Fibroblast of skin of left quadriceps (primary cell): ENCODE results near the gene CDC123.
"Not testable (repeated sequence)": the region's sequence is repeated elsewhere in the genome, so short reads cannot be mapped to it uniquely, and the experiment has no call there.

Source experiments
- DNase-seq, 2 experiments: peaks; one replicate each; pipeline ENCODE4 v3.0.0-alpha.2; 2013; ENCODE audit warnings: low read depth in 2 of 2

The CDC123 gene

GRCh38 chr10:12235116-12235694 lies 39.2 kb downstream of the CDC123 start:
- no peak for DNase-seq

DNA sequence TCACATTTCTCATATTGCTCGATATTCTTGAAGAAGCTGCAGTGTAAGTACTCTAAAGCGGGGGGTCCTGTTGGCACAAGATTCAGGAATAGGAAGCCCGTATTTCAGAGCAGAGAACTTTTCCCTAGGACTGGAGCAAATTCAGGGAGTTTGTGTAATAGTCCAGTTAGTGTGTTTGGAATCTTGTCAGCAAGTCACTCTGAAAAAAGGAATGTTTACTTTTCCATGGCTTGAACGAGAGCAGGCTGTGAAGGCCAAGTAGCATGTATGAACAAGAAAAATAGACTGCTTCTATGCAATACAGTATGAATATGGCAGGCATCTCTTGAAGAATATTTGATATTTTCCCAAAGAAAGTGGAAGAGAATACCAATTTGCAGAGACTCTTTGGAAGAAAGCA lies 39.8 kb downstream of the CDC123 start:
- DNase-seq, result no peak

DNA sequence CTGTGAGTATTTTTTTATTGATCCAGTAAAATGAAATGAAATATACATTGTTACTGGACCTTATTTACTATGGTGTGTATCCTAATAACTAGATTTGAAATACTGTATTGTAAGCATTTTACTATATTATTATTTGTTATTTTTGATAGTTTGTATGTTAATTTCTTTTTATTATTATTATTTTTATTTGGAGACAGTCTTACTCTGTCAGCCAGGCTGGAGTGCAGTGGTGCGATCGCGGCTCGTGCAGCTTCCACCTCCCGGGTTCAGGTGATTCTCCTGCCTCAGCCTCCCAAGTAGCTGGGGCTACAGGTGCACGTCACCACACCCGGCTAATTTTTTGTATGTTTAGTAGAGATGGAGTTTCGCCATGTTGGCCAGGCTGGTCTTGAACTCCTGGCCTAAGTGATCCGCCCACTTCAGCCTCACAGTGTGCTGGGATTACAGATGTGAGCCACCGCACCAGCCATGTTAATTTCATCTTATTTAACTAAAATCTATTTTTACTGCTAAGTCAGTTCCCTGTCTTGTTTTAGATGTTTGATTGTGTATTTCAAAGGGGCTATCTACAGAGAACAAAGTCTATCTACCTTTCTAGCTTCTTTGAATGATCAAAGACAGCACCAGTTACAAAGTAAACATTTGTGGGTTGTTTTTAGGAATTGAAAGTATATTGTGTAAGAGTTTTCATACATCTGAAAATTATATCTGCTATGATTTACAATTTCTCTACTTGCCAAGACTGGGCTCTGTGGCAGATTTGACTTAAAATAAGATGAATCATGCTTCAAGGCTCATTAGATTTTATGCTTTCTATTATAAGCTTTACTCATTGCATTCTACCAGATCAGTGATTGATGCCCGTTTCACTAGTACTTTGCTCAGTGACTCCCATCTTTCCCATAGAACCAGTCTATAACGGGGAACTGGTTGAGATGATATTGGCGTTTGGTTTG lies 41.6 kb downstream of the CDC123 start:
- DNase-seq, result no peak

- DNase-seq, result no peak
These were observed 42.8 kb downstream of the CDC123 start for GRCh38 chr10:12238821-12239220.

GRCh38 chr10:12241810-12242529 lies 46.0 kb downstream of the CDC123 start:
- DNase-seq, result no peak

DNA sequence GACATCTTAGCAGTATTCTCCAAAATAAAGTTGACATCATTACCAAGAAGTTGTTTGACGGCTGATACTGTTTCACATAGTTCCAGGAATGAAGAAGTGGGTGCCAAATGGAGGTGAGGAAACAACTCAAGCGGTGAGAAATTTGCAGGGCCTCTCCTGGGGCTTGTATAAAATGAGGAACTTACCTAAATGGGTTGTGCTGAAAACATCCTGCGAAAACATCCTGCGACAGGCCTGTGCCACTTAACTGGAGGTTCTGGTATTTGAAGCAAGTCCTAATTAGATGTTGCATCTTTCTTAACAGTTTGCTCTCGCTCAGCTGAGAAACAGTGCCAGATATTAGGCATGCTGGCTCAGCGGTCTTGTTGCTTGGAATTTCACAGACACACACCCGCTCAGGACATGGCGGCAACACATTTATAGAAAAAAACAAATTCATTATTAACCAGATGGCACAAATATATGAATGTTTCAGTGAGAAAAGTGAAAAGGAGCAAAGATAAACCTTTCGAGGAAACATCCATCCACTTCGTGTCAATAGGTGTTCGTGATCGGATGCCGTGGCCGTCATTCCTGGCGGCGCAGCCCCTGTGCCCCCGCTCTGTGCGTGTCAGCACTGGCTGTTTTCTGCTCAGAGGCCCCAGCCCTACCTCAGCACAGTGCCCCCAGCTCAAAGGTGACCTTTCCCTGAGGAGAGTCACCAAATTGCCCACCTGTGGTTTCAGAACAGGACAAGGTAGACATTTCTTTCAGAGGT lies 48.1 kb downstream of the CDC123 start:
- DNase-seq, result no peak

DNA sequence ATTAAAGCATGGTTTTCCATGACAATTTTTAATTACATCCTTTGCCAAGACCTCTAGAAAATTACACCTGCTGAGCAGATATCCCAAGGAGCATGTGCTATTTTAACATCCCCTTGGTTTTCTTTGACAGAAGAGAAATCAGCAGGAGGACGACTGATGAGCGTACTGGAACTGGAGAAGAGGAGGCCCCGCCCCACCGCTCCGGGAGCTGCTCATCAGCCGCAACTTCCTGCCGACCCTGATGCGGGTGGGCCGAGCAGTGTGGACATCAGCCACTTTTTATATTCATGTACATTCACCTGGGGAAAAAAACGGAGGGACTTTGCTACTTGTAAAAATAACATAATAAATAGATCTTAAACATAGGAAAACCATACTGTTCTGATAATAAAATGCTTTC lies 54.2 kb downstream of the CDC123 start:
- no peak for DNase-seq

DNA sequence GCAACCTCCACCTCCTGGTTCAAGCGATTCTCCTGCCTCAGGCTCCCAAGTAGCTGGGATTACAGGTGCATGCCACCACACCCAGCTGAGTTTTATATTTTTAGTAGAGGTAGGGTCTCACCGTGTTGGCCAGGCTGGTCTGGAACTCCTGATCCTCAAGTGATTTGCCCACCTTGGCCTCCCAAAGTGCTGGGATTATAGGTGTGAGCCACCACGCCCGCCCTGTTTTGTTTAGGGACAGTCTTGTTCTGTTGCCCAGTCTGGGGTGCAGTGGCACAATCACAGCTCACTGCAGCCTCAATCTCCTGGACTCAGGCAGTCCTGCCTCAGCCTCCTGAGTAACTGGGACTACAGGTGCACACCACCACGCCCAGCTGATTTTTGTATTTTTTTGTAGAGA lies 54.7 kb downstream of the CDC123 start:
- not testable (repeated sequence) for DNase-seq

DNA sequence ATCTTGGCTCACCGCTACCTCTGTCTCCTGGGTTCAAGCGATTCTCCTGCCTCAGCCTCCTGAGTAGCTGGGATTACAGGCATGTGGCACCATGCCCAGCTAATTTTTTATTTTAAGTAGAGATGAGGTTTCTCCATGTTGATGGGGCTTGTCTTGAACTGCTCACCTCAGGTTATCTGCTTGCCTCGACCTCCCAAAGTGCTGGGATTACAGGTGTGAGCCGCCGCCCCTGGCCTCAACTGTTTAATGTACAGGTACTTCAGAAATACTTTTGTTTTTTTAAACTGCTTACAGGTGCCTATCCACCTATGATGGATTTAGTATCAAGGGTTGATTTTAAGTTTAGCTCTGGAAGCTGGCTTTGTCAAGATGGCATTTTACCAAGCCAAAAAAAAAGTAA lies 55.6 kb downstream of the CDC123 start:
- DNase-seq, result no peak

- DNase-seq, result no peak
These were observed 57.0 kb downstream of the CDC123 start for GRCh38 chr10:12252882-12253546.

GRCh38 chr10:12255048-12255447 lies 59.1 kb downstream of the CDC123 start:
- no peak for DNase-seq

- DNase-seq, result no peak
These were observed 64.0 kb downstream of the CDC123 start for GRCh38 chr10:12259988-12260387.

DNA sequence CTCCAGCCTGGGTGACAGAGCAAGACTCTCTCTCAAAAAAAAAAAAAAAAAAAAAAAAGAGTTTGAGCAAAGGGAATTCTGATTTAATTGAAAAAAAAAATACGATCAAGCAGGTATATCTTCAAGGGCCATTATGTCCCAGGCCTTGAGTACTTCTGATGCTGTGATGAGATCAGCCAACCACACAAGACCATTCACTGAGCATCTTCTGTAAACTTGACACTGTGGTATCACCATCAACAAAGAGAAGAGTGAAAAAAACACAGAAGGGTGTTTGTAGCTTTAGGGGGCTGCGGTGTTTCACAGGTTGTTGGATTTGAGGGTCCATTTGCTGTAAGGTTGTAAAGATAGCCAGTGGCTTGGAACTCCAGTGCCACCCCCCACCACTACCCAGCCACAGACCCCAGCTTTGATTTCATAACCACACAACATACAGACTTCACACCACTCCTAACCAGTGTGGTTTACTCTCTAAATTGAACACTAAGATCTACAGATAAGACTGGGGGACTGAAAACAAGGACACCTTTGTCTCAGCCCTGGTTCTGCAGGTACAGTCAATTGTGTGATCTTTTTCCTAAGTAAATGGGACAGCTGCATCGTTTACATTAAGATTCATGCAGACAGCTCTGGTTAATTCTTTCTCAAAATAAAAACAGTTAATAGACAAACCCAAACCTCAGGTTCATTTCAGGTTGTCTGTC lies 66.4 kb downstream of the CDC123 start:
- no peak for DNase-seq

DNA sequence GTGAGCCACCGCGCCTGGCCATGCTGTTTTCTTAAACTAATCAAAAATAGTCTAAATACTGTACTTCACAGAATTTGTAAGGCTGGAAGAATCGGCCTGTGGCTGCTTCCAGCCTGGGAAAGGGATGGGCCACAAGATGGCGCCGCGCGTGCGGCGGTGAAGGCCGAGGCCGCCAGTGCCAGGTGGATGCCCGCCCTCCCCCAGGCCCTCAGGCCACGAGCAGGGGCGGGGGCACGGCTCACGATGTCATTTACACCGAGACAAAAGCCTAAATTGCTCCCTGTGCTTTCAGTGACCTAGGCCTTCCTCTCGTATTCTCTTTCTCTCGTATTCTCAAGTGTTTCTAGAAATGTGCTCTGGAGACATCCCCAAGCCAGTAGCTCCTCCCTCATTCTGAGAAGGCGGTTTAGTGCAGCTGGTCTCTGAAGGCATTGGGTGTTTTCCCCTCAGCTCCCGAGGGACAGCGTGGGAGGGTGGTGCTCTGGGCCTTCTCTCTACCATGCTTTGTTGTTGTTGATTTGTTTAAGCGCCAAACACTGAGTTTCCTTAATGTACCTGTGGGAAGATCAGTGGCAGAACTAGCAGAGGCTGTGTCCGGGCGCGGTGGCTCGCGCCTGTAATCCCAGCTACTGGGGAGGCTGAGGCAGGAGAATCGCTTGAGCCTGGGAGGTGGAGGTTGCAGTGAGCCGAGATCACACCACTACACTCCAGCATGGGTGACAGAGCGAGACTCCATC lies 68.4 kb downstream of the CDC123 start:
- peak; percentile 28 to 36 for DNase-seq

- no peak for DNase-seq
These were observed 73.1 kb downstream of the CDC123 start for GRCh38 chr10:12269056-12269455.

DNA sequence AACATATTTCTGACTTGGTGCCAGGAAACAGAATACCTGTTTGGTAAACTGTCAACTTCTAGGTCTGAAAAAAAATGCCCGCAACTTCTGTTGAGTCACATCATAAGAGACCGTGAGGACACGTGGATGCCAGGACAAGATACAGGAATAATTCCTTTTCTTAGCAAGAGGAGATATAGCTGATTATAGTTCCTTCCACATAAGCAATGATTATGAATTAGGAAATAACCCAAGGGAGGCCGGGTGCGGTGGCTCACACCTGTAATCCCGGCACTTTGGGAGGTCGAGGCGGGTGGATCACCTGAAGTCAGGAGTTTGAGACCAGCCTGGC lies 75.2 kb downstream of the CDC123 start:
- DNase-seq, result no peak

DNA sequence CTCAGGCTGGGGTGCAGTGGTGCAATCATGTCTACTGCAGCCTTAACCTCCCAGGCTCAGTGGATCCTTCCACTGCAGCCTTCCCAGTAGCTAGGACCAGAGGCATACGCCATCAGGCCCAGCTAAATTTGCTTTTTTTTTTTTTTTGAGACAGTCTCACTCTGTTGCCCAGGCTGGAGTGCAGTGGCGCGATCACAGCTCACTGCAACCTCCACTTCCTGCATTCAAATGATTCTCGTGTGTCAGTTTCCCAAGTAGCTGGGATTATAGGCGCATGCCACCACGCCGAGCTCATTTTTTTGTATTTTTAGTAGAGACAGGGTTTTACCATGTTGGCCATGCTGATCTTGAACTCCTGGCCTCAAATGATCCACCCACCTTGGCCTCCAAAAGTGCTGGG lies 81.9 kb downstream of the CDC123 start:
- DNase-seq, result not testable (repeated sequence)

- DNase-seq, result no peak
These were observed 83.3 kb downstream of the CDC123 start for GRCh38 chr10:12279281-12279680.

- no peak for DNase-seq
These were observed 91.8 kb downstream of the CDC123 start for GRCh38 chr10:12287772-12288171.

- not testable (repeated sequence) for DNase-seq
These were observed 101.8 kb downstream of the CDC123 start for GRCh38 chr10:12297784-12298183.
